HCT116 (cell line): Measurements from ENCODE around the gene THSD7A. TPM values are rescaled to one million over a fixed set of nuclear protein-coding genes. Genes with fewer than 3 reads are reported as not detected.

Source experiments
- ATAC-seq: fragments of 200-7000 bp; cut with Tn5 transposase; 2 replicates; pipeline ENCODE4 v1.9.1; 2020; ENCODE audit warnings: mild to moderate bottlenecking, moderate library complexity
- BruUV-seq: library from RNA; stranded (reverse); fragments of 400-500 nt; replicated peaks from 2 replicates; lab custom pipeline; 2021; lab: Mats Ljungman, UMichigan
- CTCF ChIA-PET: fragments of 300-600 bp; sonication (Branson Sonifier 250); formaldehyde crosslinking; loops from one replicate; lab custom pipeline; 2021; ENCODE audit warnings: antibody characterized with exemption; lab: Charles Lee
- POLR2A ChIA-PET: fragments of 300-600, 350-600 bp; sonication (Branson Sonifier 250); formaldehyde crosslinking; loops from one replicate; lab custom pipeline; 2021; ENCODE audit warnings: antibody characterized with exemption; lab: Charles Lee
- RAD21 ChIA-PET, 2 experiments: fragments of 300-600 bp; sonication (Branson Sonifier 250); formaldehyde crosslinking; loops; one replicate each; lab custom pipeline; 2023; ENCODE audit warnings: low total read pairs in 2 of 2; ENCODE audit not compliant: uncharacterized antibody in 2 of 2, unreplicated experiment in 2 of 2, low non-redundant PET in 1 of 2; lab: Charles Lee
- DNase-seq: peaks from one replicate; pipeline ENCODE4 v3.0.0-alpha.2; 2010; ENCODE audit warnings: low read depth, low spot score
- H2AFZ ChIP-seq: fragments of 200-600 bp; shearing (Covaris generic), sonication (generic); 2 replicates; pipeline ENCODE4 v1.6.1; 2017; ENCODE audit warnings: low read depth, mixed run types, mixed read lengths, antibody characterized with exemption, low read length; ENCODE audit not compliant: poor library complexity, severe bottlenecking
- H3K27ac ChIP-seq: 2 replicates; pipeline ENCODE4 v1.5.1; 2012; ENCODE audit warnings: low read depth, low read length
- H3K27me3 ChIP-seq: fragments of 200-600 bp; sonication (generic); 2 replicates; pipeline ENCODE4 v1.6.1; 2016; ENCODE audit warnings: mixed run types, low read length, mixed read lengths; ENCODE audit not compliant: insufficient read depth
- H3K36me3 ChIP-seq, 2 experiments: fragments of 200-500 bp in 1 of 2; fragments of 200-600 bp in 1 of 2; sonication (Bioruptor generic) in 1 of 2; sonication (generic) in 1 of 2; 2 replicates each; pipeline versions ENCODE4 v1.5.1 to v1.6.1; 2014 to 2016; ENCODE audit warnings: low read length in 2 of 2, inconsistent platforms in 1 of 2, mixed read lengths in 1 of 2, mixed run types in 1 of 2; ENCODE audit not compliant: insufficient read depth in 2 of 2, control insufficient read depth in 1 of 2
- H3K4me1 ChIP-seq, 2 experiments: fragments of 200-600 bp in 1 of 2; sonication (generic) in 1 of 2; 2 replicates each; pipeline versions ENCODE4 v1.5.1 to v1.6.1; 2012 to 2017; ENCODE audit warnings: low read length in 2 of 2, inconsistent platforms in 1 of 2, mild to moderate bottlenecking in 1 of 2, mixed read lengths in 1 of 2, mixed run types in 1 of 2, moderate library complexity in 1 of 2; ENCODE audit not compliant: insufficient read depth in 2 of 2, control insufficient read depth in 1 of 2
- H3K4me2 ChIP-seq: fragments of 200-600 bp; sonication (generic); 2 replicates; pipeline ENCODE4 v1.6.1; 2017; ENCODE audit warnings: mixed run types, low read length, mixed read lengths
- H3K4me3 ChIP-seq, 2 experiments: fragments of 200-600 bp in 1 of 2; sonication (generic) in 1 of 2; replicated peaks in 1 of 2; 2 replicates each; pipeline ENCODE4 v1.5.1; 2011 to 2016; ENCODE audit warnings: low read length in 2 of 2, control low read depth in 1 of 2, low read depth in 1 of 2, mild to moderate bottlenecking in 1 of 2, mixed read lengths in 1 of 2, mixed run types in 1 of 2
- H3K79me2 ChIP-seq: fragments of 200-600 bp; sonication (generic); 2 replicates; pipeline ENCODE4 v1.6.1; 2017; ENCODE audit warnings: mild to moderate bottlenecking, mixed run types, low read length, moderate library complexity, mixed read lengths; ENCODE audit not compliant: insufficient read depth
- H3K9ac ChIP-seq: fragments of 200-600 bp; sonication (generic); 2 replicates; pipeline ENCODE4 v1.6.1; 2016; ENCODE audit warnings: low read length, mixed read lengths
- H3K9me2 ChIP-seq: fragments of 200-600 bp; sonication (generic), shearing (Covaris generic); 2 replicates; pipeline ENCODE4 v1.6.1; 2017; ENCODE audit warnings: mixed run types, mild to moderate bottlenecking, moderate library complexity; ENCODE audit not compliant: insufficient read depth
- H3K9me3 ChIP-seq, 2 experiments: fragments of 200-500 bp in 1 of 2; fragments of 200-600 bp in 1 of 2; sonication (Bioruptor generic) in 1 of 2; sonication (generic) in 1 of 2; 2 replicates each; pipeline ENCODE4 v1.6.1; 2014 to 2017; ENCODE audit warnings: low read length in 2 of 2, mixed read lengths in 2 of 2, inconsistent platforms in 1 of 2, low read depth in 1 of 2, mild to moderate bottlenecking in 1 of 2, mixed run types in 1 of 2, moderate library complexity in 1 of 2; ENCODE audit not compliant: control insufficient read depth in 1 of 2, insufficient read depth in 1 of 2
- H4K20me1 ChIP-seq: fragments of 200-600 bp; sonication (generic), shearing (Covaris generic); 2 replicates; pipeline ENCODE4 v1.6.1; 2017; ENCODE audit warnings: mixed run types, mild to moderate bottlenecking, moderate library complexity; ENCODE audit not compliant: insufficient read depth
- CBX3 ChIP-seq: IDR thresholded peaks from 2 replicates; pipeline ENCODE4 v1.6.1; 2012; ENCODE audit warnings: low read depth
- CEBPB ChIP-seq: IDR thresholded peaks from 2 replicates; pipeline ENCODE4 v1.6.1; 2012; ENCODE audit warnings: low read depth
- CTCF ChIP-seq, 3 experiments: fragments of 200-600 bp in 1 of 3; sonication (generic) in 1 of 3; IDR thresholded peaks in 2 of 3; conservative IDR thresholded peaks in 1 of 3; 2 replicates each; pipeline ENCODE4 v1.5.1; 2012 to 2017; ENCODE audit warnings: low read depth in 2 of 3, low read length in 2 of 3, antibody characterized with exemption in 1 of 3, borderline replicate concordance in 1 of 3, control low read depth in 1 of 3, mild to moderate bottlenecking in 1 of 3, mixed read lengths in 1 of 3, mixed run types in 1 of 3, moderate library complexity in 1 of 3; ENCODE audit not compliant: insufficient read depth in 1 of 3
- ELF1 ChIP-seq: IDR thresholded peaks from 2 replicates; pipeline ENCODE4 v1.6.1; 2012; ENCODE audit warnings: low read depth, borderline replicate concordance
- EZH2 ChIP-seq: fragments of 200-600 bp; sonication (generic); IDR thresholded peaks from 2 replicates; pipeline ENCODE4 v1.6.1; 2017; ENCODE audit warnings: antibody characterized with exemption, mixed run types
- EZH2phosphoT487 ChIP-seq: fragments of 200-600 bp; IDR thresholded peaks from 2 replicates; pipeline ENCODE4 v1.6.1; 2018; ENCODE audit warnings: antibody characterized with exemption, borderline replicate concordance
- FOSL1 ChIP-seq: IDR thresholded peaks from 2 replicates; pipeline ENCODE4 v1.6.1; 2012; ENCODE audit warnings: low read depth
- JUND ChIP-seq: IDR thresholded peaks from 2 replicates; pipeline ENCODE4 v1.6.1; 2012
- POLR2AphosphoS5 ChIP-seq: IDR thresholded peaks from 2 replicates; pipeline ENCODE4 v1.6.1; 2011; ENCODE audit warnings: mild to moderate bottlenecking, low read depth, low read length, moderate library complexity
- RAD21 ChIP-seq: IDR thresholded peaks from 2 replicates; pipeline ENCODE4 v1.6.1; 2012; ENCODE audit warnings: low read depth, mild to moderate bottlenecking
- SIN3A ChIP-seq: IDR thresholded peaks from 2 replicates; pipeline ENCODE4 v1.6.1; 2012; ENCODE audit warnings: low read depth
- SRF ChIP-seq: IDR thresholded peaks from 2 replicates; pipeline ENCODE4 v1.6.1; 2012; ENCODE audit warnings: low read depth
- TCF7L2 ChIP-seq: IDR thresholded peaks from 2 replicates; pipeline ENCODE4 v1.7.0; 2011; ENCODE audit warnings: borderline replicate concordance, inconsistent platforms; ENCODE audit not compliant: insufficient read depth, insufficient read length; ENCODE audit errors: extremely low read depth
- YY1 ChIP-seq: IDR thresholded peaks from 2 replicates; pipeline ENCODE4 v1.6.1; 2011; ENCODE audit warnings: low read length, low read depth, moderate library complexity, mild to moderate bottlenecking; ENCODE audit not compliant: insufficient replicate concordance; ENCODE audit errors: extremely low read depth
- ZBTB33 ChIP-seq: IDR thresholded peaks from 2 replicates; pipeline ENCODE4 v1.6.1; 2011; ENCODE audit warnings: mild to moderate bottlenecking, low read length, moderate library complexity; ENCODE audit not compliant: insufficient replicate concordance; ENCODE audit errors: extremely low read depth
- ZFX ChIP-seq: fragments of 450-650 bp; IDR thresholded peaks from 2 replicates; pipeline ENCODE4 v1.6.1; 2017
- ZNF274 ChIP-seq: fragments of 200-500 bp; sonication (Bioruptor generic); IDR thresholded peaks from 2 replicates; pipeline ENCODE4 v1.6.1; 2014; ENCODE audit warnings: mild to moderate bottlenecking, low read depth, low read length, inconsistent platforms
- intact Hi-C: fragments of 100-400 bp; cut with micrococcal nuclease; formaldehyde crosslinking; loops from 2 replicates; pipeline ENCODE4 v1.10.0; 2022
- total RNA-seq: library from RNA; stranded (reverse); gene quantifications from one replicate; pipeline ENCODE4 v1.2.1, GENCODE V29; 2021; ENCODE audit not compliant: unreplicated experiment
- TF ChIP-seq, protein P1 (sequence below): IDR thresholded peaks from 2 replicates; pipeline ENCODE4 v1.6.1; 2012; ENCODE audit warnings: low read depth
- TF ChIP-seq, protein P2 (sequence below): IDR thresholded peaks from 2 replicates; pipeline ENCODE4 v1.6.1; 2012
- TF ChIP-seq, protein P3 (sequence below): IDR thresholded peaks from 2 replicates; pipeline ENCODE4 v1.6.1; 2012

The THSD7A gene
- total RNA-seq, 1 experiment from 2014 or later: 0.05 TPM

DNA sequence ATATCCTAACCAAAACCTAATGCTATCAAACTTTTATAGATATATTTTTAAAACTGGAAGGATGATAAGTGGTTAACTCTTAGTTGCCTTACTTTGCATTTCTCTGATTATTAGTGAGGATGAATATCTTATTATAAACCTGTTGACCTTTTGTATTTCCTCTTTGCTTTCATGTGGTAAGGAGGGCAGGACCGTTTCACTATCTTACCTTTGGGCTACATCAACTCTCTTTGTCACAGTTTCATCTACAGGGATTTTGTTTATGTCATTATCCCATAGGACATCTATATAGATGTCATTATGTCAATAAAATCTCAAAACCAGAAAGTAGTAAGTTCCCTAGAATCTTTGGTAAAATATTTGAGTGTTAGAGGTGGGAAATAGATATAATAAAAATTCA lies 219.3 kb downstream of the THSD7A start:
- ChIA-PET POLR2A (no interaction called here), CTCF (no interaction called here), RAD21 (no interaction called here)
- BruUV-seq: no TSS peak
- ATAC-seq (no peak), DNase-seq (no peak)
- no peaks in the 10 kb centered on the region for H3K79me2 ChIP-seq
- no peaks in the 10 kb centered on the region for H3K27me3 ChIP-seq
- no peaks in the 10 kb centered on the region for H4K20me1 ChIP-seq
- no peak overlapping the region for H3K4me2 ChIP-seq
- no peaks in the 10 kb centered on the region for H3K9me3 ChIP-seq
- no peak overlapping the region for H3K27ac ChIP-seq
- H3K4me1 ChIP-seq: no peaks in the 10 kb centered on the region
- H3K9me2 ChIP-seq: 0 out of 2 replicates have a peak, but pooled peaks cover 2% of the 10 kb centered on the region
- intact Hi-C loops: no loop called here
- TF ChIP-seq YY1: no peak
- no peak for TF ChIP-seq POLR2AphosphoS5
- no peak for TF ChIP-seq SRF
- no peak for TF ChIP-seq ZBTB33
- no peak for TF ChIP-seq RAD21
- no peak for TF ChIP-seq ELF1
- no peak for TF ChIP-seq SIN3A
- TF ChIP-seq ZNF274: no peak
- no peak for TF ChIP-seq FOSL1
- TF ChIP-seq ZFX: no peak
- no peak for TF ChIP-seq EZH2phosphoT487
- no peak for TF ChIP-seq JUND
- no peak for TF ChIP-seq EZH2
- TF ChIP-seq, protein P1, sequence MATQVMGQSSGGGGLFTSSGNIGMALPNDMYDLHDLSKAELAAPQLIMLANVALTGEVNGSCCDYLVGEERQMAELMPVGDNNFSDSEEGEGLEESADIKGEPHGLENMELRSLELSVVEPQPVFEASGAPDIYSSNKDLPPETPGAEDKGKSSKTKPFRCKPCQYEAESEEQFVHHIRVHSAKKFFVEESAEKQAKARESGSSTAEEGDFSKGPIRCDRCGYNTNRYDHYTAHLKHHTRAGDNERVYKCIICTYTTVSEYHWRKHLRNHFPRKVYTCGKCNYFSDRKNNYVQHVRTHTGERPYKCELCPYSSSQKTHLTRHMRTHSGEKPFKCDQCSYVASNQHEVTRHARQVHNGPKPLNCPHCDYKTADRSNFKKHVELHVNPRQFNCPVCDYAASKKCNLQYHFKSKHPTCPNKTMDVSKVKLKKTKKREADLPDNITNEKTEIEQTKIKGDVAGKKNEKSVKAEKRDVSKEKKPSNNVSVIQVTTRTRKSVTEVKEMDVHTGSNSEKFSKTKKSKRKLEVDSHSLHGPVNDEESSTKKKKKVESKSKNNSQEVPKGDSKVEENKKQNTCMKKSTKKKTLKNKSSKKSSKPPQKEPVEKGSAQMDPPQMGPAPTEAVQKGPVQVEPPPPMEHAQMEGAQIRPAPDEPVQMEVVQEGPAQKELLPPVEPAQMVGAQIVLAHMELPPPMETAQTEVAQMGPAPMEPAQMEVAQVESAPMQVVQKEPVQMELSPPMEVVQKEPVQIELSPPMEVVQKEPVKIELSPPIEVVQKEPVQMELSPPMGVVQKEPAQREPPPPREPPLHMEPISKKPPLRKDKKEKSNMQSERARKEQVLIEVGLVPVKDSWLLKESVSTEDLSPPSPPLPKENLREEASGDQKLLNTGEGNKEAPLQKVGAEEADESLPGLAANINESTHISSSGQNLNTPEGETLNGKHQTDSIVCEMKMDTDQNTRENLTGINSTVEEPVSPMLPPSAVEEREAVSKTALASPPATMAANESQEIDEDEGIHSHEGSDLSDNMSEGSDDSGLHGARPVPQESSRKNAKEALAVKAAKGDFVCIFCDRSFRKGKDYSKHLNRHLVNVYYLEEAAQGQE: no peak
- TF ChIP-seq CTCF (IDR thresholded peaks at IDR 0.05 in 2 of 3, conservative IDR thresholded peaks at IDR 0.05 in 1 of 3; ENCODE audit: borderline replicate concordance in 1 of 3, insufficient read depth in 1 of 3, low read depth in 2 of 3, low read length in 2 of 3): no peak
- TF ChIP-seq, protein P2, sequence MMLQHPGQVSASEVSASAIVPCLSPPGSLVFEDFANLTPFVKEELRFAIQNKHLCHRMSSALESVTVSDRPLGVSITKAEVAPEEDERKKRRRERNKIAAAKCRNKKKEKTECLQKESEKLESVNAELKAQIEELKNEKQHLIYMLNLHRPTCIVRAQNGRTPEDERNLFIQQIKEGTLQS: no peak
- TF ChIP-seq, protein P3, sequence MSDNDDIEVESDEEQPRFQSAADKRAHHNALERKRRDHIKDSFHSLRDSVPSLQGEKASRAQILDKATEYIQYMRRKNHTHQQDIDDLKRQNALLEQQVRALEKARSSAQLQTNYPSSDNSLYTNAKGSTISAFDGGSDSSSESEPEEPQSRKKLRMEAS: no peak
- no peak for TF ChIP-seq TCF7L2
- TF ChIP-seq CBX3: no peak
- no peak for TF ChIP-seq CEBPB
- H3K36me3 ChIP-seq: no peaks in the 10 kb centered on the region
- no peak overlapping the region for H3K9ac ChIP-seq
- no peak overlapping the region for H2AFZ ChIP-seq
- no peak overlapping the region for H3K4me3 ChIP-seq
